Prostate gland (tissue), 2 donors: ENCODE measurements around the gene TLE6. TPM values are rescaled to one million over a fixed set of nuclear protein-coding genes. Genes with fewer than 3 reads are reported as not detected.

Source experiments
- DNase-seq: peaks from one replicate; pipeline ENCODE4 v3.0.0-alpha.2; 2019; ENCODE audit warnings: low spot score
- H3K27ac ChIP-seq, 2 donors: fragments of 200-600 bp; sonication (generic); 2 replicates each; pipeline ENCODE4 v1.5.1; 2017 to 2019
- H3K27me3 ChIP-seq: fragments of 200-600 bp; sonication (generic); replicated peaks from 2 replicates; pipeline ENCODE4 v1.5.1; 2019; ENCODE audit not compliant: insufficient read depth
- H3K36me3 ChIP-seq, 2 donors: fragments of 200-600 bp; sonication (generic); 1 replicate in 1 of 2; 2 replicates in 1 of 2; pipeline versions ENCODE4 v1.5.1 to v1.8.1; 2017 to 2019
- H3K4me1 ChIP-seq: fragments of 200-600 bp; sonication (generic); replicated peaks from 2 replicates; pipeline ENCODE4 v1.5.1; 2019
- H3K4me3 ChIP-seq, 2 donors: fragments of 200-600 bp; sonication (generic); 2 replicates each; pipeline ENCODE4 v1.5.1; 2017 to 2019
- H3K9me3 ChIP-seq: fragments of 200-600 bp; sonication (generic); 2 replicates; pipeline ENCODE4 v1.5.1; 2017
- CTCF ChIP-seq, 4 experiments: fragments of 200-600 bp in 2 of 4; fragments of 450-650 bp in 2 of 4; sonication (generic) in 2 of 4; IDR thresholded peaks; 1 replicate in 3 of 4; 2 replicates in 1 of 4; pipeline ENCODE4 v1.5.1; 2016 to 2019; ENCODE audit warnings: antibody characterized with exemption in 4 of 4, mild to moderate bottlenecking in 2 of 4, moderate library complexity in 2 of 4
- POLR2A ChIP-seq: fragments of 450-650 bp; IDR thresholded peaks from one replicate; pipeline ENCODE4 v1.6.1; 2016; ENCODE audit warnings: antibody characterized with exemption, mild to moderate bottlenecking
- POLR2AphosphoS5 ChIP-seq: sonication (generic); formaldehyde crosslinking; IDR thresholded peaks from one replicate; pipeline ENCODE4 v1.6.1; 2017; ENCODE audit warnings: antibody characterized with exemption
- WGBS: methylation state at CpG from one replicate; pipeline ENCODE4 v1.1.5; 2018; 5-methylcytosine and 5-hydroxymethylcytosine counted together
- intact Hi-C: fragments of 100-400 bp; cut with DNase I; formaldehyde crosslinking; loops from one replicate; pipeline ENCODE4 v1.14.2; 2022
- total RNA-seq, 2 donors: library from RNA; depleted of rRNA; stranded (reverse); fragments of >200 nt; gene quantifications; one replicate each; pipeline ENCODE4 v1.1.0, GENCODE V29; 2016

The TLE6 gene
- total RNA-seq, 2 donors from 2014 or later: 5.9 to 9.0 TPM

GRCh38 chr19:3019211-3019854 is 42.0 kb downstream of the TLE6 start:
- H3K27me3 ChIP-seq: no peaks in the 10 kb centered on the region
- DNase-seq: no peak
- intact Hi-C loops: no loop called here
- no peaks in the 10 kb centered on the region for H3K9me3 ChIP-seq
- TF ChIP-seq CTCF (IDR thresholded peaks at IDR 0.05) (no peak), POLR2A (no peak), POLR2AphosphoS5 (no peak)
- no peaks in the 10 kb centered on the region for H3K4me1 ChIP-seq
- H3K4me3 ChIP-seq: no peak overlapping the region
- H3K27ac ChIP-seq: no peak overlapping the region
- H3K36me3 ChIP-seq: no peaks in the 10 kb centered on the region
- WGBS: 92% methylated on average over 28 of the region's 28 CpGs

- WGBS: 75% methylated on average over 18 of the region's 18 CpGs
- Histone ChIP-seq H3K27me3 (no peaks in the 10 kb centered on the region), H3K4me1 (no peaks in the 10 kb centered on the region), H3K9me3 (no peaks in the 10 kb centered on the region), H3K4me3 (no peak overlapping the region), H3K36me3 (no peaks in the 10 kb centered on the region), H3K27ac (no peak overlapping the region)
- intact Hi-C loops: no loop called here
- DNase-seq: no peak
- TF ChIP-seq POLR2AphosphoS5 (no peak), CTCF (IDR thresholded peaks at IDR 0.05) (no peak), POLR2A (no peak)
Observed at GRCh38 chr19:3020321-3020960, 43.1 kb downstream of the TLE6 start.

DNA sequence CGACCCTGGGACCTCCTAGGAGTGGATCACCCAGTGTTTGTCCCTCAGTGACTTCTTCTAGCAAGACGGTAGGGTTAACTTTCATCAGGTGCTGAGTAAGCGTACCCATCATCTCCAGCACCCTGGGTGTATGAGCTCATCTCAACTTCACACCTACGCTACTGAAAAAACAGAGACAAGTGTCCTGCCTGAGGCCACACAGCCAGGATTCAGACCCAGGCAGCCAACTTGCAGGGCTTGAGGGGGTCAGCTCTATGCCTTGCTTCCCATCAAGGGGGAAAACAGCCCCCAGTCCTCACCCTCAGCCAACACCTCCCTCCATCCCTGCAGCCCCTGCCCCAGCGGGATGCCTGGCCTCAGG is 47.1 kb downstream of the TLE6 start:
- Histone ChIP-seq H3K9me3 (no peaks in the 10 kb centered on the region), H3K36me3 (no peaks in the 10 kb centered on the region), H3K27ac (no peak overlapping the region), H3K4me1 (peaks cover 5% of the 10 kb centered on the region), H3K27me3 (no peaks in the 10 kb centered on the region), H3K4me3 (no peak overlapping the region)
- WGBS: 83% methylated on average over 5 of the region's 5 CpGs
- DNase-seq: no peak
- intact Hi-C loops: no loop called here
- TF ChIP-seq POLR2AphosphoS5 (no peak), CTCF (IDR thresholded peaks at IDR 0.05) (no peak), POLR2A (no peak)

DNA sequence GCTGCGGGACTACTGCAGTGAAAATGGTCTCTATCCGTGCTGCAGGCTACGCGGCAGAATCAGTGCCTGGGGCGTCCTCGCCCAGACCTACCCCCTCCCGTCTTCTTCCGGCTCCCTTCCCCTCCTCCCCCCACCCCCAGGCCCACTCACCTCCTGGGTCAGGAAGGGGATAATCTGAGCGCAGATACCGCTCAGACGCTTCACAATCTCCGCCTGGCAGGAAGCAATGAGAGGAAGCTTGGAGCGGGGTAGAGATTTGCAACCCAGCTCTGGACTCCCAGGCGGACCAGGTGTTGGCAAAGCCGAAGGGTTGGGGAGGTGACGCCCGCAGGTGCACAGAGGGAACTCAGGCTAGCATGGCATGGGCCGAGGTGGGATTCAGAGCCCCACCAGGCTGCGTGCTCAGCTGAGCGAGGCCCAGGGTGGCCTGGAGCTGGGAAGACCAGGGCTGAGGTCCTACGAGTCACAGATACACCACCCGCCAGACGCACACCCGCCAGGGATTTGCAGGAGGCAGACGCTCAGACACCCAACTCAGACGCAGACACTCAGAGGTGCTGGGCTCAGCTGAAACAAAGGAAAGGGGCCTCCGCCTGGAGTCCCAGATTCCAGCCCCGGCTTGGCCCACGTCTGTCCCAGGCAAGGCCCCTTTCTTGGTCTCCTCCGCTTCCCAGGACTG is 47.6 kb downstream of the TLE6 start:
- intact Hi-C loops: no loop called here
- H3K36me3 ChIP-seq: no peaks in the 10 kb centered on the region
- DNase-seq: no peak
- H3K27me3 ChIP-seq: no peaks in the 10 kb centered on the region
- no peaks in the 10 kb centered on the region for H3K9me3 ChIP-seq
- H3K27ac ChIP-seq: no peak overlapping the region
- TF ChIP-seq CTCF (IDR thresholded peaks at IDR 0.05) (no peak), POLR2AphosphoS5 (no peak), POLR2A (no peak)
- peaks cover 5% of the 10 kb centered on the region for H3K4me1 ChIP-seq
- WGBS: 75% methylated on average over 29 of the region's 30 CpGs
- no peak overlapping the region for H3K4me3 ChIP-seq

DNA sequence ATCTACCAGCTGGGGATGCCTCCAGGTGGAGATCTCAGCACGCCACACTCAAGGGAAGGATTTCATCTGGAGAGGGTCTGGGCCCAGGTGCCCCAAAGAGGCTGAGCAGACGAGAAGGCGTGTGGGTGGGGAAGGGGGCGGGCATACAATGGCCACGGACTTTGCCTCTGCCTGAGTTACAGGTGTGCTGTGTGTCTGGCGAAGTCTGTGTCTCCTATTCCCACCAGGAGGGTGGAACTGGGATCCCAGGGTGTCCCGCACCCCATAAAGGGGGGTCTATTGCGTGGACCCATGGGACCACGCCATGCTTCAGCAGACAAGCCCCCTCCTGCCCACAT is 48.2 kb downstream of the TLE6 start:
- Histone ChIP-seq H3K27me3 (no peaks in the 10 kb centered on the region), H3K4me3 (no peak overlapping the region), H3K36me3 (no peaks in the 10 kb centered on the region), H3K4me1 (peaks cover 5% of the 10 kb centered on the region), H3K9me3 (no peaks in the 10 kb centered on the region), H3K27ac (no peak overlapping the region)
- TF ChIP-seq POLR2A: no peak
- no peak for DNase-seq
- intact Hi-C loops: no loop called here
- 77% methylated on average over 9 of the region's 9 CpGs for WGBS
